Erythroblast (primary cell): Measurements from ENCODE around the gene SSPN.

Experiments
- GATA1 ChIP-seq: IDR thresholded peaks from 2 replicates; pipeline ENCODE4 v1.6.1; 2011; ENCODE audit warnings: low read depth, mild to moderate bottlenecking, control low read depth, low read length, moderate library complexity
- POLR2A ChIP-seq: IDR thresholded peaks from 2 replicates; pipeline ENCODE4 v1.6.1; 2011; ENCODE audit warnings: mild to moderate bottlenecking, low read length

DNA sequence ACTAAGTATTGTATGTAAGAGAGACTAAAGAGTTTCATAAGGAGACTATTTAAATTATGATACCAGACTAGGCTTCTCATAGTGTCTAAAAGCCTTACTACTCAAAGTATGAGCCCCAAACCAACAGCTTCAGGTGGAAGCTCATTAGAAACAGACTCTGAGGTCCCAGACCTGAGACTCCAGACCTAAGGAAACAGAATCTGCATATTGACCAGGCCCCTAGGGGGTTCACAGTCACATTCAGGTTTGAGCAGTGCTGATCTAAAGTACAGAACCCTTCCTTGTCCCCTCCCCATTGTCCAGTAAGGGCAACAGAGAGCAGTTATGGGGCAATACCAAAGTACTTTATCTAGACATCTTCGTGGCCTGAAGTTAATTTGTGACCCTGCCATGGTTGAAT, 87.7 kb downstream of the SSPN start:
- TF ChIP-seq POLR2A: no peak
- no peak for TF ChIP-seq GATA1
